ENCODE results near the gene FARSA.

- TF ChIP-seq CTCF (optimal IDR thresholded peaks at IDR 0.05 in 1 of 3, IDR thresholded peaks at IDR 0.05 in 1 of 3, conservative IDR thresholded peaks at IDR 0.05 in 1 of 3; ENCODE audit: extremely low read depth in 1 of 3, insufficient read depth in 2 of 3, low read length in 3 of 3), result no peak
- TF ChIP-seq EZH2 (IDR thresholded peaks at IDR 0.05; ENCODE audit: low read length), result no peak
Measured at GRCh38 chr19:12956446-12957388, 23.2 kb upstream of the FARSA start, which contains the start of gene GADD45GIP1.
